IPS DF 6.9 (cell line): ENCODE measurements around the gene VCL.

Source experiments
- DNase-seq: peaks from one replicate; pipeline ENCODE4 v3.0.0-alpha.2; 2013; ENCODE audit warnings: low read depth, low spot score
- H3K27ac ChIP-seq: one replicate; pipeline ENCODE4 v1.5.1; 2013; ENCODE audit warnings: low read length, control low read depth
- H3K27me3 ChIP-seq: 2 replicates; pipeline ENCODE4 v1.6.1; 2013; ENCODE audit warnings: mild to moderate bottlenecking, low read length; ENCODE audit not compliant: control insufficient read depth, insufficient read depth
- H3K36me3 ChIP-seq: 2 replicates; pipeline ENCODE4 v1.6.1; 2013; ENCODE audit warnings: low read length; ENCODE audit not compliant: control insufficient read depth, insufficient read depth
- H3K4me1 ChIP-seq: 2 replicates; pipeline ENCODE4 v1.6.1; 2013; ENCODE audit warnings: low read length; ENCODE audit not compliant: control insufficient read depth, insufficient read depth
- H3K4me3 ChIP-seq: 2 replicates; pipeline ENCODE4 v1.5.1; 2013; ENCODE audit warnings: mild to moderate bottlenecking, low read length
- H3K9me3 ChIP-seq: 2 replicates; pipeline ENCODE4 v1.6.1; 2013; ENCODE audit warnings: low read length, inconsistent platforms; ENCODE audit not compliant: control insufficient read depth, insufficient read depth
- WGBS: extraction: QIAGEN DNeasy Blood & Tissue Kit; methylation state at CpG from one replicate; pipeline ENCODE4 v1.1.7; 2013; ENCODE audit warnings: mixed read lengths, missing lambda C conversion rate; ENCODE audit not compliant: insufficient read length, insufficient coverage; 5-methylcytosine and 5-hydroxymethylcytosine counted together

The VCL gene

DNA sequence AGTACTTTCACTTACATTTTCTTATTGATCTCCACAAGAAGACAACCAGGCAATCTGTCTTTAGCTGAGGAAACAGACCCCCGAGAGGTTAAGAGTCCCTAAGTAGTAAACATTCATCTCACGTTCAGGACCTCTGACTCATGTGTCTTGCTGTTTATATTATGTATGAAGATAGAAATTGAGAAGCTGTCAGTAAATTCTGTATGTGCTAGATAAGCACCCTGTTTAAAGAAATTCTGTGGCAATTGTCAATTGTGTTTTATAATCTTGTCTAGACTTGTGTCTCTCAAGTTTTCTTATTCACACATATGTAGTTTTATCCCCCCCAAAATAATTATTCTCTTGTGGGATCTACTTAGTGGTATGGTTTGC is 167.6 kb downstream of the VCL start:
- Histone ChIP-seq H3K36me3 (no peaks in the 10 kb centered on the region), H3K4me3 (no peak overlapping the region), H3K9me3 (no peaks in the 10 kb centered on the region), H3K27ac (no peak overlapping the region), H3K4me1 (peaks cover 1% of the 10 kb centered on the region; the same call in 1 of the 2 replicates), H3K27me3 (no peaks in the 10 kb centered on the region)
- no CpG with 5 or more reads among the region's 2 CpGs for WGBS
- no peak for DNase-seq

DNA sequence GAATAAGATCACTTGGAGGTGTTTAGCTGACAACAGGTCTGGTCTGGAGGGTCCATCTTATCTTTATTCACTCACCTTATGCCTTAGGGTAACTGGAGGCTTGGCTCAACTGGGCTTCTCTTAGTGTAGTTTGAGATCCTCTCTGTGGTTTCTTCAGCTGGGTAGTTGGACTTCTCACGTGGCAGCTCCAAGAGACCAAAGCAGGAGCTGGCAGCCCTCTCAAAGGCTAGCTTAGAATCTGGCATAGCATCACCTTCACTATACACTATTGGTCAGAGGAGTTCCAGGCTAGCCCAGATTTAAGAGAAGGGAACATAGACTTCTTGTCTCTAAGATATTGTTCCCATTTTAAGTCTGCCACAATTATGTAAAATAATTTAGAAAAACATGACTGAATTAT is 169.5 kb downstream of the VCL start:
- no peaks in the 10 kb centered on the region for H3K36me3 ChIP-seq
- H3K27ac ChIP-seq: no peak overlapping the region
- DNase-seq: no peak
- H3K4me3 ChIP-seq: no peak overlapping the region
- H3K27me3 ChIP-seq: no peaks in the 10 kb centered on the region
- H3K4me1 ChIP-seq: peaks cover 1% of the 10 kb centered on the region; the same call in 1 of the 2 replicates
- no CpG with 5 or more reads among the region's 1 CpG for WGBS
- H3K9me3 ChIP-seq: no peaks in the 10 kb centered on the region
